ENCODE data around the gene RPS27A.
A peak's percentile ranks its signal among the peaks of the same experiment; 100 is the strongest.
"Not testable (repeated sequence)": the region's sequence is repeated elsewhere in the genome, so short reads cannot be mapped to it uniquely, and the experiment has no call there.

RPS27A gene

DNA sequence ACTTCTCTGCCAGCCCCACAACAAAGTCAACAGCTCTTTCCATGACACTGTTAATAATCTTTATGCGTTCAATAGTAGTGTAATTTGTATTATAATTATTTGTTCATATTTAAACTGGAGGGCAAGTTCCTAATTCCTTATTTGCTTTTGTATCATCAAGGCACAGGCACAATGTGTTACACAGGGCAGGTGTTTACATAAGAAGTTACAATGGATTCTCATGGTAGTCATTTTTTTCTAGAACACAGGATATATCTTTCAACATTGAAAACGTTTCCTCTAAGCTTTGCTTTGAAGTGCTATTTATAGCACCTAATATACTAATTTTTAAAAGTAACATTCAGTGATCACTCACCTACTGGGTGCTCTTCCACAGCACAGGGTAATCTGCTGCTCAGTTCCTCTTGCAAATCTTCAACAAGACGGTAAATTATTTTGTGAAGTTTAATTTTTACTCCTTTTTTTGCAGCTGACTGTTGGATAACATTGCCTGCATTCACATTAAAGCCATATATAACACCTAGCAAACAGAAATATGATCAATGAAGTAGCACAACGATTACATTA, 7.3 kb downstream of the RPS27A start:
- DNase-seq (ENCODE audit: low read depth) = no peak

GRCh38 chr2:55241582-55241981, 9.1 kb downstream of the RPS27A start:
- not testable (repeated sequence) for DNase-seq (ENCODE audit: low read depth)

DNA sequence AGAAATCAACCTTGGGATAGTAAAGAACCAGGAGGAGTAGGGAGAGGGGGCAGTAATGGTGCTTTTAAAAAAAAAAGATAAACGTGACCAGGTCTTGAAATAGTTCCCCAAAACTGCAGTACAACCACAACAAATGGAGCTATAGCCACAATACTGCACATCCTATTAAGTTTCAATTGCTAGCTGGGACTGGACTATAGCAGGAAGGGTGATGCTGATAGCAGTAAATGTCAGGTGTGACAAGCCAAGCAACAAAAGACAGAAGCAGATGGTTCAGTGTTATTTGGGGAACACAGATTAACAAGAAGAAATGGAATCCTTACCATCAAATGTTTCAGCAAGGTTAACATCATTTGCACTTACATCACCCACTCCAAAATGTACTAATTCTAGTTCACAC, 10.1 kb downstream of the RPS27A start:
- no peak for DNase-seq (ENCODE audit: low read depth)

- DNase-seq (ENCODE audit: low read depth) = no peak
Measured at GRCh38 chr2:55245411-55245810, 12.9 kb downstream of the RPS27A start.

GRCh38 chr2:55247025-55247424, 14.5 kb downstream of the RPS27A start:
- DNase-seq (ENCODE audit: low read depth) = no peak

DNA sequence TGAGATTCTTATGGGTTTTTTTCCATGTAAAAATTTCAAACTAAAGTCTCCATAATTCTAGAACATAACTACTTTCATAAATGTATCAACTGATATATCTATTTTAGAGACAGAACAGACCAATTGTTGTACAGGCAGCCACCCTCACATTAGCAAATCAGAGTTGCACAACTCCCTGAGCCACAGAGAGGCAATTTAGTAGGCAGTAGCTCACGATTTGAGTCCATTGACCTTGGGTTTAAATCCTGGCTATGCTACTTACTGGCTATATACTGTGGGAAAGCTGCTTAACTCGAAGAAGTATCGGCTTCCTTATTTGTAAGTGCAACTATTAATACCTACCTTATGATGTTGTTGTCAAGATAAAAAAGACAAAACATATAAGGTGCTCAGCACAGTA, 20.3 kb downstream of the RPS27A start:
- DNase-seq (ENCODE audit: low read depth) = no peak

DNA sequence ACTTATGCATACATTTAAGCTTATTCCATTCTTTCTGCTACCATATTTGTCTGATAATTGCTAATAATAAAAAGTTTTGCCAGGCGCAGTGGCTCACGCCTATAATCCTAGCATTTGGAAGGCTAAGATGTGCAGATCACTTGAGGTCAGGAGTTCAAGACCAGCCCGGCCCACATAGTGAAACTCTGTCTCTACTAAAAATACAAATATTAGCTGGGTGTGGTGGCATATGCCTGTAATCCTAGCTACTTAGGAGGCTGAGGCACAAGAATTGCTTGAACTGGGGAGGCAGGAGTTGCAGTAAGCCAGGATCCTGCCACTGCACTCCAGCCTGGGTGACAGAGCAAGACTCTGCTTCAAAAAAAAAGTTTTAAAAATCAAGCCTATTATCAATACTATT, 27.1 kb downstream of the RPS27A start:
- not testable (repeated sequence) for DNase-seq (ENCODE audit: low read depth)

- no peak for DNase-seq (ENCODE audit: low read depth)
Measured at GRCh38 chr2:55268288-55268906, 35.9 kb downstream of the RPS27A start.

DNA sequence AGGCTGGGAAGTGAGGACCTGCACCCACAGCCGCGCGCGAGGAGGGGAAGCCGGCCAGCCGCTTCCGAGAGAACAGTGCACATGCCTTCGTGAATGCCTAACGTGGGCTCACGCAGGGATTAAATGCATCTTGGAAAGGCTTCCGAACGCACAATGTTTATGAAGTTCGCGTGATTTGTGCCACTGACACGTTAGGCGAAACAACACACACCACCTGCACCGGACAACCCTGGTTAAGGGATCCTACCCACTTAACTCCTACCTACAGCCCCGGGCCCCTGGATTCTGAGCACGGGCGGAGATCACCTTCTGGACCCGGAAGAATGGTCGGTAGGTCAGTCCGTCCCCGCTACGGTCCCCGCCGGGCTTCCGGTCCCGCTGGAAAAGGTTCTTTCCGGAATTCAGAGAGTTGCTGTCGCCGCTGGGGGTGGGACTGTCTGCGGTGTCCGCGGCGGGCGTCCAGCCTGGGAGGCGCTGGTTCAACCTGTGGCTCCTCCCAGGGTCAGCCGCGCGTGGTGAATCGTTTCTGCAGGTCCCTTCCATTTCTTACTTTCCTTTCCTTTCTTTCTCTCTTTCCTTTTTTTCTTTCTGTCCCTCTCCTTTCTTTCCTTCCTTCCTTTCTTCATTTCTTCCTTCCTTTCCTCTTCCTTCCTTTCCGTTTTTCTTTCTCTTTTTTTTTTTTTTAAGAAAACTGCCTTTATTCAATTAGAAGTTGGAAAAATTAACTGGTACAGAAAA, 36.6 kb downstream of the RPS27A start, which contains the start of gene MTIF2:
MTIF2 (minus strand) TSS at position 325 of the 738 bp plus-strand sequence. CDS start 5,373 bp downstream, outside the sequence.
- DNase-seq (ENCODE audit: low read depth) = peak; percentile 70

DNA sequence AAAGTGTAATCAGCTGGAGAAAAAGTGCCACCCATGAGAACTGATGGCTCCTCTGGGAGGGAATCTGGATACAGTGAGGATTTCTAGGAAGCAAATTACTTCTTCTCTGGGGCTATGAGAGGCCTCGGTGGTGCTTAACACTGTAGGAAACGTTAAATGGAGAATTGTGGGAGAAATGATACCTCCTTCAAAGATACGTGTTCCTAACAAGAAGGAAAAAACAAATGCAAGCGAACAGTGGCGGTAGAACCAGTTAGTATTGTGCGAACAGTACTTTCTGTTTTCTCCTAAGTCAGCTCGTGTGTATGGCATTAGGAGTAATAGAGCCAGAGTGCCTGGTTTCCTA, 37.1 kb downstream of the RPS27A start:
- DNase-seq (ENCODE audit: low read depth) = no peak

DNA sequence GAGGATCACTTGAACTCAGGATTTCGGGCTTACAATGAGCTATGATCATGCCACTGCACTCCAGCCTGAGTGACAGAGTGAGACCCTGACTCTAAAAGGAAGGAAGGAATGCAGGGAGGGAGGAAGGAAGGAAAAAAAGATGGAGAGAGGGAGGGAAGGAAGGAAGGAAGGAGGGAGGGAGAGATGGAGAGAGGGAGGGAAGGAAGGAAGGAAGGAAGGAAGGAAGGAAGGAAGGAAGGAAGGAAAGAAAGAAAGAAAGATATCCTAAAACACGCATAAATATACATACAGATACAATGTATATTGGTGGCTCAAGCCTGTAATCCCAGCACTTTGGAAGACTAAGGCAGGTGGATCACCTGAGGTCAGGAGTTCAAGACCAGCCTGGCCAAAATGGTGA, 41.9 kb downstream of the RPS27A start:
- not testable (repeated sequence) for DNase-seq (ENCODE audit: low read depth)

DNA sequence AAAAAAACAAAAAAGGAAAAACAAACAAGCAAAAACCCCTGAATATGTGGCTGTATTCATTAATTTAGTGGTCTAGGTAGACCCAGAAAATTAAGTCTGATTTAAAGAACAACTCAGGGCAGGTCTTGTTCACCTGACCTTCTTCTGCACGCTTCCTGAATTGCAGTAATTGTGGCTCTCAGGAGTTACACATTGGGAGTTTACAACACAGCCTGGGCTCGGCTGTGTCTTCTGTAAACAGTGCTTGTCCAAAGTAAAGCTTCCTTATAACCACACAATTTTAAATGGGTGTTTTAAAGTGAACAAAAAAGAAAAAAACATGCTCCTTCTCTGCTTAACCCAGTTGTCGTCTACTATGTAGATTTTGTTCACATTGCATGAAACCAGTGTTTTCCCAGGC, 44.8 kb downstream of the RPS27A start:
- no peak for DNase-seq (ENCODE audit: low read depth)

DNA sequence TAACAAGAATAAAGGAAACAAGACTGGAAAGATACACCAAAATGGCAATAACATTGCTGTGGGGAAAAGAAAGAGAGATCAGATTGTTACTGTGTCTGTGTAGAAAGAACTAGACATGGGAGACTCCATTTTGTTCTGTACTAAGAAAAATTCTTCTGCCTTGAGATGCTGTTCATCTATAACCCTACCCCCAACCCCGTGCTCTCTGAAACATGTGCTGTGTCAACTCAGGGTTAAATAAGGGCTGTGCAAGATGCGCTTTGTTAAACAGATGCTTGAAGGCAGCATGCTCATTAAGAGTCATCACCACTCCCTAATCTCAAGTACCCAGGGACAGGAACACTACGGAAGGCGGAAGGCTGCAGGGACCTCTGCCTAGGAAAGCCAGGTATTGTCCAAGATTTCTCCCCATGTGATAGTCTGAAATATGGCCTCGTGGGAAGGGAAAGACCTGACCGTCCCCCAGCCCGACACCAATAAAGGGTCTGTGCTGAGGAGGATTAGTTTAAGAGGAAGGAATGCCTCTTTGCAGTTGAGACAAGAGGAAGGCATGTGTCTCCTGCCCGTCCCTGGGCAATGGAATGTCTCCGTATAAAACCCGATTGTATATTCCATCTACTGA, 46.8 kb downstream of the RPS27A start:
- DNase-seq (ENCODE audit: low read depth) = not testable (repeated sequence)

GRCh38 chr2:55279859-55280424, 47.5 kb downstream of the RPS27A start:
- not testable (repeated sequence) for DNase-seq (ENCODE audit: low read depth)

DNA sequence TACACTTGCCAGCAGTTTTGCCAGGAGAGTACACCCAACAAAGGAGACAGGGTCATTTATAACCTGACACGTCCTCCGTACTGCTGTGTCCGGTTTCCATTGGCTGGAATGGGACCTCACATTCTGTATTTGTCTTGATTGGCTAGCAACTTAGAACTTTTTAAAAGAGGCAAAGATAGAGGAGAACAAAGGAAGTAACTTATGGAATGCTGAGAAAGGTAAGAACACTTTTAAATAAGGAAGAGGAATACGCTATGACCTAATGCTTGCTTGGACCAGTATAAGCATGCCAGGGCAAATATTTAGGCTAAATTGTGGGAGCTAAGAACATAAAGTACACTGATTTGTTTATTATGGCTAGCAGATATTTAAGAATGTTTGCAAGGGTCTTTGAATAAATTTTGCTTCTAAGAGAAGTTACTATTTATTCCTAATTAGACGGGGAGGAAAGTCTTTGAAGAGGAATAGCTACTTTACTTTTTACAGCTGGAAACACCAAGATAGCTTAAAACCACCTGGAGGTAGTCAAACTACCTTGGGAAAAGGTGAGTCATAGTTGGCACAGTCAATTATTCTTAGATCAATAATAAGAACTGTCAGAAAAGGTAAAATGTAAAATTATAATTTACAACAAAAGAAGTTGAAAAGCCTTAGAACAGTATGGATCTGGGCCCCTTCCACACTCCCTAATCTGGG, 48.5 kb downstream of the RPS27A start:
- DNase-seq (ENCODE audit: low read depth) = not testable (repeated sequence)

DNA sequence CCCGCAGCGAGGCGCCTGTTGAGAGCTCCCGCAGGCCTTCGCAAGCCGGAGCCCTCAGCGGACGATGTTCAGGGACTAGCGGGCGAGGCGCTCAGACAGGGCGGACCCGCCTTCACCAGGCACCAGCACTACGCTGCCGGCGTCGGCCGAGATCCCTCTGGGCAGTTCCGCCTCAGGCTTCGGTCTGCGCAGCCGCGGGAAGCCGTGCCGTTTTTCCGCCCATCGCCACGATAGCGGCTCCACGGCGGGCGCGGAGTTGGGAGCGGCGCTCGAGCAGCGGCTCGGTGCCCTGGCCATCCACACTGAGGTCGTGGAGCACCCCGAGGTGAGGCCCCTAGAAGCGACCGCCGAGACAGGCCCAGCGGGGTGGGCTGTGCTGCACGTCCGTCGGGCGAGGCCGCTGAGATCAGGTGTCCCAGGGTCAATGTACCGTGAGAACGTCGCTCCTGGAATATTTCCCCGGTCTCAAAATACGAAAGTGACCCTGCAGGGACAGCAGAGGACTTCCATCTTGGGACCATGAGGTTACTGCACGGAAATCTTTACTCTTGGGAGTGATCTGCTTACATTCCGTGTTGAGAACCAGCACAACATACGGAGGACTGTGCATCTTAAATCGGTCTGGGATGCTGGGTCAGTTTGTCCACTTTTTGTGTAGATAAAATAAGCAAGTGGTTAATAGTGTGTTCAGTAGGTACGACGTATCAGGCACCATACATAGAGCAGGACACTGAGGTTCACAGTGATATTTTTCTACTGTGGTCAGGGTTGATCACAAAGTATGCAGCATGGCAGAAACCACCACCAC, 49.8 kb downstream of the RPS27A start:
- DNase-seq (ENCODE audit: low read depth) = peak; percentile 42

GRCh38 chr2:55283083-55283482, 50.6 kb downstream of the RPS27A start:
- no peak for DNase-seq (ENCODE audit: low read depth)
